Psoas muscle (tissue), 8 donors: ENCODE measurements around the gene RXFP4. TPM values are rescaled to one million over a fixed set of nuclear protein-coding genes. Genes with fewer than 3 reads are reported as not detected.
A peak's percentile ranks its signal among the peaks of the same experiment; 100 is the strongest.

Experiments used
- ATAC-seq, 4 donors: fragments of 200-7000 bp; cut with Tn5 transposase; one replicate each; pipeline ENCODE4 v1.9.1; 2020; ENCODE audit warnings: moderate library complexity in 3 of 4, mild to moderate bottlenecking in 2 of 4
- DNase-seq, 2 donors: peaks; one replicate each; pipeline ENCODE4 v3.0.0-alpha.2; 2020
- H3K27ac ChIP-seq: fragments of 200-600 bp; one replicate; pipeline ENCODE4 v1.8.0; 2022
- H3K27me3 ChIP-seq, 3 donors: fragments of 200-600 bp in 1 of 3; one replicate each; pipeline versions ENCODE4 v1.6.1 to v1.8.0; 2013 to 2022; ENCODE audit warnings: low read length in 2 of 3, mild to moderate bottlenecking in 2 of 3, moderate library complexity in 1 of 3; ENCODE audit not compliant: insufficient read depth in 3 of 3
- H3K36me3 ChIP-seq, 2 donors: fragments of 200-600 bp in 1 of 2; one replicate each; pipeline versions ENCODE4 v1.6.1 to v1.8.0; 2013 to 2022; ENCODE audit warnings: low read depth in 1 of 2, mild to moderate bottlenecking in 1 of 2, moderate library complexity in 1 of 2; ENCODE audit not compliant: insufficient read depth in 1 of 2
- H3K4me1 ChIP-seq: fragments of 200-600 bp; one replicate; pipeline ENCODE4 v1.8.0; 2022
- H3K4me3 ChIP-seq: fragments of 200-600 bp; one replicate; pipeline ENCODE4 v1.8.0; 2022; ENCODE audit warnings: mild to moderate bottlenecking
- H3K9me3 ChIP-seq: fragments of 200-600 bp; one replicate; pipeline ENCODE4 v1.8.0; 2022
- WGBS, 3 donors: extraction: QIAGEN DNeasy Blood & Tissue Kit; methylation state at CpG; one replicate each; pipeline versions ENCODE4 v1.1.6 to v1.1.7; 2013; 5-methylcytosine and 5-hydroxymethylcytosine counted together
- intact Hi-C, 2 donors: fragments of 100-400 bp; cut with DNase I; formaldehyde crosslinking; loops; one replicate each; pipeline versions ENCODE4 v1.11.0 to v1.14.2; 2022
- polyA plus RNA-seq, 3 donors: library from polyadenylated mRNA; stranded (reverse); fragments of 200-250 nt; gene quantifications; one replicate each; pipeline ENCODE4 v1.2.3, GENCODE V29; 2013
- total RNA-seq, 4 donors: library from RNA; stranded (reverse); fragmentation: NEBNext Ultra II Directional in 2 of 4; extraction: Animal tissue kit (Norgen Biotek cat#: 25700) in 2 of 4; gene quantifications; one replicate each; pipeline versions ENCODE4 v1.2.1 to v1.2.4, GENCODE V29; 2021 to 2023
- TF ChIP-seq, protein P1 (sequence below): fragments of 200-600 bp; IDR thresholded peaks from one replicate; pipeline ENCODE4 v1.8.0; 2022; ENCODE audit warnings: antibody characterized with exemption
- donor health status: healthy with polysubstance abuse.
- donor health status: DM: no; HTN: no; CAD: no; lungs with moderate emphysema.
- donor health status: Bipolar disorder and iron deficiency.
- donor health status: healthy.
- donor health status: DM: yes; HTN: yes; CAD: no.
- donor health status: DM: no; HTN: no; CAD: no.
- donor health status: DM: no; HTN: no; CAD: no.
- donor health status: DM: yes; HTN: yes; CAD: no.

RXFP4 gene
- total and polyA plus RNA-seq, 7 donors = not detected

DNA sequence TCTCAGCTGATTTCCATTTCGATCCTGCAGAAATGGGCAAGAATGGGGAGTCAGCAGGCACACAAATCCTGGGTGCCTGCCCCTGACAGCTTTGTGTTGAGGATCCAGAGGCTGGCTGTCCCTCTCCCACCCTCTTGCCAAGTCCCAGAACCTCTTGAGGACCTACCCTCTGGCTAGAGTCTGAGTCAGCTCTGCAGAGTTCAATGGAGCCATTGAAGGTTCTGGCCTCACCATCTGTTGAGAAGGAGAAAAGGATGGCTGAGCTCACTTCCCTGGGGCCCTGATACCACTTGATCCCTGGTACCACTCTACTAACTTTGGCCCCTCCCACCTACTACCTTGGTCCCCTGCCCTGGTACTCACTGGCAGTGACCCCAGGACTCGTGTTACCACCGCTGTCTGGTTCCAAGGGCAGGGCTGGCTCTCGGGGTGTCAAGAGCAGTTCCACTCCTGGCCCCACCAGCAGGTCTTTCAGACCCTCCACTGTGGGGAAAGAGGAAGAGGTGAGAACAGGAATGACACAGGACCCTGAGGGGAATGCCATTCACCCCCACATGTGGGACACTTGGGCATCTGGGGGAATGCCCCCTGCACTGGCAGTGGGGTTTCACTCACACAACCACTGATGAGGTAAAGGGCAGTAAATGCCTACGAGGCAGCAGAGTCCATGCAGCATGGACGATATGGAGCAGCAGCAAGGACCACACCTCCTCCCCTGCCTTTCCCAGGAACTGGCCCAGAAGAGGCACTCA lies 10.5 kb downstream of the RXFP4 start:
- DNase-seq = no peak
- Histone ChIP-seq H3K4me1 (peaks cover 8% of the 10 kb centered on the region), H3K4me3 (no peak overlapping the region), H3K27ac (no peak overlapping the region), H3K9me3 (no peaks in the 10 kb centered on the region), H3K27me3 (no peaks in the 10 kb centered on the region), H3K36me3 (peaks cover 15 to 99% of the 10 kb centered on the region in 2 donors)
- intact Hi-C loops = no loop called here
- TF ChIP-seq, protein P1, sequence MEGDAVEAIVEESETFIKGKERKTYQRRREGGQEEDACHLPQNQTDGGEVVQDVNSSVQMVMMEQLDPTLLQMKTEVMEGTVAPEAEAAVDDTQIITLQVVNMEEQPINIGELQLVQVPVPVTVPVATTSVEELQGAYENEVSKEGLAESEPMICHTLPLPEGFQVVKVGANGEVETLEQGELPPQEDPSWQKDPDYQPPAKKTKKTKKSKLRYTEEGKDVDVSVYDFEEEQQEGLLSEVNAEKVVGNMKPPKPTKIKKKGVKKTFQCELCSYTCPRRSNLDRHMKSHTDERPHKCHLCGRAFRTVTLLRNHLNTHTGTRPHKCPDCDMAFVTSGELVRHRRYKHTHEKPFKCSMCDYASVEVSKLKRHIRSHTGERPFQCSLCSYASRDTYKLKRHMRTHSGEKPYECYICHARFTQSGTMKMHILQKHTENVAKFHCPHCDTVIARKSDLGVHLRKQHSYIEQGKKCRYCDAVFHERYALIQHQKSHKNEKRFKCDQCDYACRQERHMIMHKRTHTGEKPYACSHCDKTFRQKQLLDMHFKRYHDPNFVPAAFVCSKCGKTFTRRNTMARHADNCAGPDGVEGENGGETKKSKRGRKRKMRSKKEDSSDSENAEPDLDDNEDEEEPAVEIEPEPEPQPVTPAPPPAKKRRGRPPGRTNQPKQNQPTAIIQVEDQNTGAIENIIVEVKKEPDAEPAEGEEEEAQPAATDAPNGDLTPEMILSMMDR = no peak
- WGBS, 3 donors = 40 to 47% (median 43%) methylated on average over 6 of the region's 6 CpGs
- ATAC-seq = peak in 2 of 4 donors; percentile 48 to 54

DNA sequence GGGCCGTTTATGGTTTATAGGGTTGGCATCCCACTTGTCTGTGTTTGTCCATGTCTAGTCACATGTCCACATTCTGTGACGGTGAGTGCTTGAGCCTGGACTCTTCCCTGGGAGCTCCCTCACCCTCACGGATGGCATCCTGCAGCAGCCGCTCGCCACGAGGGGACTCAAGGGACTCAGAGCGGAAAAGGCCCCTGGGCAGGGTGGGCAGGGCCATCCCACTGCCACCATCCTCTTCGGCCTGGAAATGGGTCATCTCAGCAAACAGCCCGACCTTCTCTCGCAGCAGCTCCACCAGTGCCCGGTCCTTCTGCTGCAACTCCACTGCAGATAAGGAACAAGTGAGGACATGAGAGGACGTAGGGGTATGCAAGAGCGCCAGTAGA lies 11.1 kb downstream of the RXFP4 start:
- DNase-seq (no peak), ATAC-seq (peak in 2 of 4 donors; percentile 37 to 38)
- H3K27me3 ChIP-seq = no peaks in the 10 kb centered on the region
- intact Hi-C loops = no loop called here
- no peak overlapping the region for H3K27ac ChIP-seq
- H3K9me3 ChIP-seq = no peaks in the 10 kb centered on the region
- H3K4me3 ChIP-seq = no peak overlapping the region
- peaks cover 15 to 99% of the 10 kb centered on the region in 2 donors for H3K36me3 ChIP-seq
- TF ChIP-seq, protein P1 = no peak
- H3K4me1 ChIP-seq = peaks cover 8% of the 10 kb centered on the region
- WGBS, 3 donors = 76 to 84% (median 80%) methylated on average over 13 of the region's 13 CpGs

DNA sequence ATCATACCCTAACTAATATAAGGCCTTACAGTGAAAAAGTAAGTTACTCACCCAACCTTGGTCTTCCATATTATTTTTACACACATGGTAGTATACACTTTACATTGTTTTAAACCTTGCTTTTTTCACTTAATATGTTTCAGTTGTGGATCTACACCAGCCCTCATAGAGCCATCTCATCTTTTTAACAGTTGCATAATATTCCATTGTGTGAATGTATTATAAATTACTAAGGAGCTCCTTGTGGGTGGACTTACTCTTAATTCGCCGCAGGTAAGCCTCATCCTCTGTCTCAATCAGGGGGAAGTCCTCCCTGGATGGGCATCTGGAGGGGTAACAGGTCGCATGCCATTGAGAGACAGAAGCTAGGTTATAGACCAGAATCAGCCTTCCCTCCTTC lies 13.2 kb downstream of the RXFP4 start:
- DNase-seq (no peak), ATAC-seq (no peak)
- Histone ChIP-seq H3K27ac (no peak overlapping the region), H3K36me3 (peaks cover 12 to 99% of the 10 kb centered on the region in 2 donors), H3K27me3 (no peaks in the 10 kb centered on the region), H3K9me3 (no peaks in the 10 kb centered on the region), H3K4me3 (no peak overlapping the region), H3K4me1 (peaks cover 8% of the 10 kb centered on the region)
- TF ChIP-seq, protein P1 = no peak
- intact Hi-C loops = no loop called here
- 97 to 99% (median 98%) methylated on average over 3 of the region's 3 CpGs for WGBS, 3 donors

DNA sequence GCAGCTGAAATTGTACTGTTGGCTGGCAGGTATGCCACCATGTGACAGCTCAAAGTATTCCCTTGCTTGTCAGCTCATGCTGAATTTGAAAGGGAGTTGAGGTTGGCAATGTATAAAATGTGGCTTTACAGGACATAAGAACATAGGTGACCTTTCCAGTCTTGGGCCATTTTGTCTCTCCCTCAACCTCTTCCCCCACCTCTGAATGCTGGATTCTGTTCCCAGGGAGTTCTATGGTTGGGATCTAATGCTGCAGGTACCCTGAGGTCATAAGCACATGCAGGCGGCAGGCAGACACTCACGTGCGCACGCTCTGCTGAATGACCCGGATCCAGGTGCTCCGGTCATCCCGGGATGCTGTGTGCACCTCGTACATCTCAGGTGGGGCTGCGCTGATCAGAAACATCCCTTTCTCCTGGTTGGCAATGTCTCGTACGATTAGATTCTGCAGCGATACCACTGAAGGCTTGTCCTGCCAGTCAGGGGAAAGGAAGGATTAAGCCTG lies 16.0 kb downstream of the RXFP4 start:
- Histone ChIP-seq H3K9me3 (no peaks in the 10 kb centered on the region), H3K27me3 (no peaks in the 10 kb centered on the region)

More for the DNA sequence above, 16.0 kb downstream of the RXFP4 start:
- Histone ChIP-seq H3K27ac (no peak overlapping the region), H3K4me3 (no peak overlapping the region), H3K36me3 (peaks cover 6 to 99% of the 10 kb centered on the region in 2 donors), H3K4me1 (peaks cover 28% of the 10 kb centered on the region)
- intact Hi-C loops = no loop called here
- no peak for DNase-seq
- WGBS, 3 donors = 50 to 75% (median 58%) methylated on average over 12 of the region's 12 CpGs
- TF ChIP-seq, protein P1 = no peak
- no peak for ATAC-seq
